ENCODE measurements around the gene PPP1R26.
"Not testable (repeated sequence)": the region's sequence is repeated elsewhere in the genome, so short reads cannot be mapped to it uniquely, and the experiment has no call there.

The PPP1R26 gene

GRCh38 chr9:135455401-135456030, 24.1 kb upstream of the PPP1R26 start:
- DNase-seq (ENCODE audit: extremely low read depth, low read depth): no peak
- TF ChIP-seq CTCF (IDR thresholded peaks at IDR 0.05; ENCODE audit: low read depth, low read length): no peak

GRCh38 chr9:135456436-135457104, 23.0 kb upstream of the PPP1R26 start:
- TF ChIP-seq CTCF (IDR thresholded peaks at IDR 0.05; ENCODE audit: low read depth, low read length): no peak
- DNase-seq (ENCODE audit: extremely low read depth, low read depth): no peak

- DNase-seq (ENCODE audit: extremely low read depth, low read depth): not testable (repeated sequence)
Observed at GRCh38 chr9:135458478-135458877, 21.1 kb upstream of the PPP1R26 start.

- DNase-seq (ENCODE audit: extremely low read depth, low read depth): no peak
- TF ChIP-seq CTCF (IDR thresholded peaks at IDR 0.05; ENCODE audit: low read depth, low read length): no peak
Observed at GRCh38 chr9:135461936-135462335, 17.6 kb upstream of the PPP1R26 start.

- no peak for DNase-seq (ENCODE audit: extremely low read depth, low read depth)
- no peak for TF ChIP-seq CTCF (IDR thresholded peaks at IDR 0.05; ENCODE audit: low read depth, low read length)
Observed at GRCh38 chr9:135463140-135463539, 16.4 kb upstream of the PPP1R26 start.

- TF ChIP-seq CTCF (IDR thresholded peaks at IDR 0.05; ENCODE audit: low read depth, low read length): no peak
- DNase-seq (ENCODE audit: extremely low read depth, low read depth): no peak
Observed at GRCh38 chr9:135464181-135464580, 15.4 kb upstream of the PPP1R26 start.

GRCh38 chr9:135468854-135469521, 10.6 kb upstream of the PPP1R26 start:
- TF ChIP-seq CTCF (IDR thresholded peaks at IDR 0.05; ENCODE audit: low read depth, low read length): no peak
- DNase-seq (ENCODE audit: extremely low read depth, low read depth): no peak

All from AG09319 (cell line).